Right lobe of liver (tissue), 4 donors: Measurements from ENCODE around the gene PAX5.
"Not testable (repeated sequence)": the region's sequence is repeated elsewhere in the genome, so short reads cannot be mapped to it uniquely, and the experiment has no call there.

Experiments used
- POLR2A ChIP-seq: fragments of 450-650 bp; IDR thresholded peaks from one replicate; pipeline ENCODE4 v1.6.1; 2017; ENCODE audit warnings: antibody characterized with exemption, mild to moderate bottlenecking
- TF ChIP-seq, protein P1 (sequence below), 4 donors: fragments of 200-600 bp in 3 of 4; fragments of 450-650 bp in 1 of 4; IDR thresholded peaks; one replicate each; pipeline versions ENCODE4 v1.5.1 to v1.8.0; 2016 to 2022; ENCODE audit warnings: antibody characterized with exemption in 4 of 4, mild to moderate bottlenecking in 2 of 4
- donor health status: DM: no; HTN: no; CAD: no.
- donor health status: DM: no; HTN: no; CAD: no.
- donor health status: DM: no; HTN: yes; CAD: no.

DNA sequence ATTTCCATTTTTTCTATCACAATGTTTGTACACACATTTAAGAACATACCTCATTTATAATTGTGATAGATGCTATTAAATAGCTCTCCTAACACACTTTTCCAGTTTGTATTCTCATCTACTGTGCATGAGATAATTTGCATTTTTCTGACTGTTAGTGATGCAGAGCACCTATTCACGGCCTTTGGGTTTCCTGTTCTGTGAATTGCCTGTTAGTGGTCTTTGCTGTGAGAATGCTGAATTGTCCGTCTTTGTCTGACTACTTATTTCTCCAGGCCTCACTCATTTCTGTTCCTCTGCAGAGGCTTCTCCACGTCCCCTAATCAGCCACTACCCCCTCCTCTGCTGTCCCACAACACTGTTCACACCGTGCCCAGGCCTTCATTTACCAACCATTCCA is 40.7 kb upstream of the PAX5 start:
- TF ChIP-seq, protein P1, sequence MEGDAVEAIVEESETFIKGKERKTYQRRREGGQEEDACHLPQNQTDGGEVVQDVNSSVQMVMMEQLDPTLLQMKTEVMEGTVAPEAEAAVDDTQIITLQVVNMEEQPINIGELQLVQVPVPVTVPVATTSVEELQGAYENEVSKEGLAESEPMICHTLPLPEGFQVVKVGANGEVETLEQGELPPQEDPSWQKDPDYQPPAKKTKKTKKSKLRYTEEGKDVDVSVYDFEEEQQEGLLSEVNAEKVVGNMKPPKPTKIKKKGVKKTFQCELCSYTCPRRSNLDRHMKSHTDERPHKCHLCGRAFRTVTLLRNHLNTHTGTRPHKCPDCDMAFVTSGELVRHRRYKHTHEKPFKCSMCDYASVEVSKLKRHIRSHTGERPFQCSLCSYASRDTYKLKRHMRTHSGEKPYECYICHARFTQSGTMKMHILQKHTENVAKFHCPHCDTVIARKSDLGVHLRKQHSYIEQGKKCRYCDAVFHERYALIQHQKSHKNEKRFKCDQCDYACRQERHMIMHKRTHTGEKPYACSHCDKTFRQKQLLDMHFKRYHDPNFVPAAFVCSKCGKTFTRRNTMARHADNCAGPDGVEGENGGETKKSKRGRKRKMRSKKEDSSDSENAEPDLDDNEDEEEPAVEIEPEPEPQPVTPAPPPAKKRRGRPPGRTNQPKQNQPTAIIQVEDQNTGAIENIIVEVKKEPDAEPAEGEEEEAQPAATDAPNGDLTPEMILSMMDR (IDR thresholded peaks at IDR 0.05), result not testable (repeated sequence)
- TF ChIP-seq POLR2A, result not testable (repeated sequence)
